GM10266 (cell line): ENCODE measurements around the gene KLK6.

Source experiments
- DNase-seq: peaks from one replicate; pipeline ENCODE4 v3.0.0; 2012; ENCODE audit errors: extremely low spot score
- TF ChIP-seq, protein P1 (sequence below): IDR thresholded peaks from 2 replicates; pipeline ENCODE4 v1.5.1; 2012; ENCODE audit warnings: mild to moderate bottlenecking, low read depth; ENCODE audit not compliant: control insufficient read depth, insufficient read depth; ENCODE audit errors: missing control alignments

Gene KLK6

DNA sequence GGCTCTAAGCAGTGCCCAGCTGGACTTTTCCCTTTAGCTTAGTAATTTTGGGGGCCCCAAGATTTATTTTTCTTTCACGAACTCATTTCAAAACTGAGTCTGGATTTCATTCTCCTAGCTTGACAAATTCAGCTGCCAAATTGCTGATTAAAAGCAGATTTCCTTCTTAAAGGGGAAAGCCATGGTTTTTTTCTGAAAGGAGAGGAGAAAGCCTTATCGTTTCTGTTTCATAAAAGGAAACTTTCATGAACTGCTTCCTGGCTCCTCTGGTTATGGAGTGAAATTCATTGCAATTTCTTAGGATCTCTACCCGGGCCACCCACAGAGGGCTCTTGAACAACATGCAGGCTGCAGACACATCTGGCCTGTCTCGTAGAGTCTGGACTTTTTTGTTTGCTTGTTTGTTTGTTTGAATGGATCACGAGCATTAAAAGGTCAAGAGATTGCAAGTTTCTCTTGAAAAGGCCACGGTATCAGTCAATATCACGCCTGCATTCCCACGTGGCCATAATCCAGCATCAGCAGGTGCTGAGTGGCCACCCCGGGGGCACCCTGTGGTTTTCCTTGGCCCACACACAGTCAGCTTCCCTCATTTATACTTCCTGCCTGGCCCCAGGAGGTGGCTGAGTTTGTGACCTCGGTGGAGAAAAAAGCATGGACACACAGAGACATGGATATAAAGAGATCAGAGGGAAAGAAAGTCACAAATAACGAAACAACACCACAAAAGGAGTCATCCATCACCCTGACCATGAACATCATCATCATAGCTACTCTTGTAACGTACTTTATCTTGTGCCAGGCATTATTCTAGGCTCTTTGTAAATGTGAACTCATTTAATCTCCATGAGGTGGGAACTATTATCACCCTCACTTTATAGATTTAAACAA is 47.7 kb downstream of the KLK6 start:
- TF ChIP-seq, protein P1, sequence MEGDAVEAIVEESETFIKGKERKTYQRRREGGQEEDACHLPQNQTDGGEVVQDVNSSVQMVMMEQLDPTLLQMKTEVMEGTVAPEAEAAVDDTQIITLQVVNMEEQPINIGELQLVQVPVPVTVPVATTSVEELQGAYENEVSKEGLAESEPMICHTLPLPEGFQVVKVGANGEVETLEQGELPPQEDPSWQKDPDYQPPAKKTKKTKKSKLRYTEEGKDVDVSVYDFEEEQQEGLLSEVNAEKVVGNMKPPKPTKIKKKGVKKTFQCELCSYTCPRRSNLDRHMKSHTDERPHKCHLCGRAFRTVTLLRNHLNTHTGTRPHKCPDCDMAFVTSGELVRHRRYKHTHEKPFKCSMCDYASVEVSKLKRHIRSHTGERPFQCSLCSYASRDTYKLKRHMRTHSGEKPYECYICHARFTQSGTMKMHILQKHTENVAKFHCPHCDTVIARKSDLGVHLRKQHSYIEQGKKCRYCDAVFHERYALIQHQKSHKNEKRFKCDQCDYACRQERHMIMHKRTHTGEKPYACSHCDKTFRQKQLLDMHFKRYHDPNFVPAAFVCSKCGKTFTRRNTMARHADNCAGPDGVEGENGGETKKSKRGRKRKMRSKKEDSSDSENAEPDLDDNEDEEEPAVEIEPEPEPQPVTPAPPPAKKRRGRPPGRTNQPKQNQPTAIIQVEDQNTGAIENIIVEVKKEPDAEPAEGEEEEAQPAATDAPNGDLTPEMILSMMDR, result no peak
- DNase-seq, result no peak

GRCh38 chr19:50916069-50916468 is 53.3 kb downstream of the KLK6 start:
- TF ChIP-seq, protein P1, result no peak
- no peak for DNase-seq

DNA sequence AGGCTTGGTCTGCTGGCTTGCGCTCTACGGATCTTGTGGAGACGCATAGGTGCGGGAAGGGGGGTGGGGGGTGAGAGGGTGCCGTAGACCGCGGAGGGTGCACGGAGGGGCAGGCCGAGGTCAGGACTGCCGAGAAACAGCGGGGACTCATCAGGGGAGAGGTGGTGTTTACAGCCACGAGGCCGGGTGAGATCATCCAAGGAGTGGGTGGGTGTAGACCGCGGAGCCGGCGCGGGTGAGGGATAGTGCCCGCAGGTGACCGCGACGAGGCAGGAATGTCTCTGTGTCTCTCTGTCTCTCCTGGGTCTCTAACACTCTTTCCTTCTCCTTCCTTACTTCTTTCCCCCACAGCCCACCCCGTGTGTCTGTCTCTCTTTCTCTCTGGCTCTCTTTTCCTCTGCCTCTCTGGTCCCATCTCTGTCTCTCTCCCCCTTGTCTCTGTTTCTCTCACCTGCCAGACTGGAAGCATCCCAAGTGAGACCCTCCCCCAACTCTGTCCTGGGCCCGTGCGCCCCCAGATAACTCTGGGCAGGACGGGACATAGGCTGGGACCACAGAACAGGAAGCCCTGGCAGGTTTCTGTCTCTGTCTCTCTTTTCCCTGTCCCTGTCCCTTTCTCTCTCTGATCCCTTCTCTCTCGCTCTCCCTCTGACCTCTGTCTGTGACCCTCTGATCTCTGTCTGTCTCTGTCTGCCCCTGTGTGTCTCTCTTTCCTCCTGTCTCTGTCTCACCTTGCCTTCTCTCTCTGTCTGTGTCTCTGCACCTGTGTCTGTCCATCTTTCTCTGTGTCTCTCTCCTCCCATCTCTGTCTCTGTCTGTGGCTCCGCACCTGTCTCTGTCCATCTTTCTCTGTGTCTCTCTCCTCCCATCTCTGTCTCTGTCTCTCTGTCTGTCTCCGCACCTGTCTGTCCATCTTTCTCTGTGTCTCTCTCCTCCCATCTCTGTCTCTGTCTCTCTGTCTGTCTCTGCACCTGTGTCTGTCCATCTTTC is 56.4 kb downstream of the KLK6 start:
- DNase-seq, result no peak
- TF ChIP-seq, protein P1, result no peak

GRCh38 chr19:50912102-50912599 is 57.2 kb downstream of the KLK6 start:
- TF ChIP-seq, protein P1, result no peak
- no peak for DNase-seq

- no peak for DNase-seq
Observed at GRCh38 chr19:50911206-50912101, 57.9 kb downstream of the KLK6 start, which contains the start of gene KLK4. Gene KLK4, minus strand, starts transcription at chr19:50911395. Its CDS starts 657 bp downstream, at chr19:50910738.

DNA sequence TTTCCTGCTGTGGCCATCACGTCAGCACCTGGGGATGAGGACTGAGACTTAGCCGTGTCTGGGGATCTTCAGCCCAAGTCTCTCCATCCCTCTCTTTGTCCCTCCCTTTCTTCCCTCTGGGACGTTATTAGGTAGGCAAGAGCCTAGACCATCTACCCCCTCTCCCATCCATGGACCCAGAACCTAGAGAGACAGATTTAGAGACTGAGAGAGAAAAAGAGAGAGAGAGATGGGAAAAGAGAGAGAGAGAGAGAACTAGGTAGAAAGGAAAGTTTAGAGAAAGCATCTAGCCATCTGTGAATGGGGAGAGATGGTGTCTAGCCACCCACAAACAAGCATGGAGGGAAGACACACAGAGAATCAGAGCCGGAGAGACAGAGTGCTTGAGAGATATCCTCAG is 58.7 kb downstream of the KLK6 start:
- TF ChIP-seq, protein P1, result no peak
- no peak for DNase-seq

More at GRCh38 chr19:50911206-50912101, 57.9 kb downstream of the KLK6 start, which contains the start of gene KLK4:
- TF ChIP-seq, protein P1, result no peak
